GM21619 (cell line): ENCODE results near the gene XDH.
A peak's percentile ranks its signal among the peaks of the same experiment; 100 is the strongest.

Experiments used
- ATAC-seq: cut with Tn5 transposase; IDR thresholded peaks from one replicate; pipeline ENCODE4 v1.9.1; 2021; ENCODE audit not compliant: unreplicated experiment

The XDH gene

DNA sequence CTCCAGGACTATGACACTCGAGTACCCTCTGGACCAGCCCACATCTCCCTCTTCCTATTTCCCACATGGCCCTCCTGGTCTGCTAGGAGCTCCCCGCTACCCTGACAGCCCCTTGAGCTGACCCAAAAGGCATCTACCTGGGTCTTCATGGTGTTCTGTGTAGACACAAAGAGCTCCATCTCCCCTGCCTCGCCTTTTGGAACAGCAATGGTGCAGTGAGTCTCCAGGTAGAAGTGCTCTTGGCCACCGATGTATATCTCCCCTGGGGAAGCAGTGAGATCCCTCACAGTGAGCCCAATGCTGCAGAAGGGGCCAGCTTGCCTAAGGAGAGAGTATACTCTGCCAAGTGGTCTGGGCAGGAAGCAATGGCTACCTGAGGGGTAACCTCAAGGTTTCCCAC, 47.8 kb downstream of the XDH start:
- ATAC-seq, result no peak

GRCh38 chr2:31365834-31366505, 48.6 kb downstream of the XDH start:
- ATAC-seq, result no peak

- ATAC-seq, result no peak
Measured at GRCh38 chr2:31365348-31365747, 49.2 kb downstream of the XDH start.

DNA sequence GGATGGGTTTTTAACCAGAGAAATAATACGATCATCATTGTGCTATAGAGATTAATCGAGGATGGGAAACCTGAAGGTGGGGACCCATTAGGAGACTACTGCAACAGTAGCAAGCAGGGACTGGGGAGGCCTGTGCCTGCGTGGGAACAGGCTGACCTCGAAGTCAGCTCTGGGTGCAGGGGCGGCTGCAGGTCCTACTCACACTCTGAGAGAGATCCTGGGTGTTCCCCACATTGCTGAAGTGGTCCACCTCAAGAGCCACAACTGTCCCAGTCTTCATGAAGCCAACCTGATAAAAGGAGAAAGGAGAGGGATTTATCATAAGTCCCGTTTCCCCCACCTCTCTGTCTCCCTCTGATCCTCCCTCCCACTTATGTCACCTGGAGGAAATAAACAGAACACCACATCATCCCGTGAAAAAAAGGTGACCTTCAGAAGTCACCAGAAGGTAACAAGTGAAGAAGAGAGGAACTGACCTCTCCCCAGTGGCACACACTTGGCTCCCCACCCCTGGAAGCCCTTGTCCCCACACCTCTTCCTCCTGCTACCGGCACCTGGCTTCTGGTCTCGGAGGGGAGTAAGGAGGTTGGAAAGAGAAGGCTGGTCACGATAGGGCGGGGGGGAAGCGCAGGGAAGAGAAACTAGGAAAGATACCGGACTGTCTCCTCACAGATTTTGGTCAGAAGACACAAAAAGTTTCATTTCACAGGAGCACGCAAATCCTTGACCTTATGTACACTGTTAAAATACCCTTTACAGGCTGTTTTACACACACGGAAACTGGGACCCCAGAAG, 50.4 kb downstream of the XDH start:
- ATAC-seq, result no peak

GRCh38 chr2:31362581-31362980, 52.0 kb downstream of the XDH start:
- ATAC-seq, result no peak

DNA sequence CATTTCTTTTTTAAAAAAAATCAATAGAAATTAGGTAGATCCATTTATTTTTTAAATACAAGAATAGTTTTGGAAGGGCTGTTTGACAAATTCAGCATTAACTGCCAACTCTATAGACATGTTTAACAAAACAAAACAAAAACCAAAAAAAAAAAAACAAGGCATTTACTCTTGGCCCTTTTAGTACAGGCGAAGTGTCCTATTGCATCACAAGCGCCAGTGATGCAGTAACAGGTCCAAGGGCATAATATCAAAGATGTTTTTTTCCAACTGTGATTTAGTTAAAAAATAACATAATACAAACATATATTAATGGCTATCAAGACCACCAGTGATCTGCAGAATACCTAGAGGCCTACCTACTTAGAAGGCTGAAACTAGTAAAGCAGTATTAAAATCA, 55.3 kb downstream of the XDH start:
- no peak for ATAC-seq

DNA sequence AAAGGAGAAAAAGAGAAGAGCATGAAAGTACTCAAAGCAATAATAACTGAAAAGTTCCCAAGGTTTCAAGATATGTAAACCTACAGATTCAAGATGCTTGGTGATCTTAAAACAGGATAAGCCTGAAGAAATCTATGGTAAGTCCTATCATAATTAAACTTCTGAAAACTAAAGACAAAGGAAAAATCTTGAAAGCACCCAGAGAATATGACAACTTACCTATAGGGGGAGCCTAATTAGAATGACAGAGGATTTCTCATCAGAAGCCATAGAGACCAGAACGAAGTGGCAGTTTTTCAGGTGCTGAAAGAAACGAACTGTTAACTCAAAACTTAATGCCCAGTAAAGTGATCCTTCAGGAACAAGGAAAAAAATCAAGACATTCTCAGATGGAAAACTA, 59.7 kb downstream of the XDH start:
- no peak for ATAC-seq

DNA sequence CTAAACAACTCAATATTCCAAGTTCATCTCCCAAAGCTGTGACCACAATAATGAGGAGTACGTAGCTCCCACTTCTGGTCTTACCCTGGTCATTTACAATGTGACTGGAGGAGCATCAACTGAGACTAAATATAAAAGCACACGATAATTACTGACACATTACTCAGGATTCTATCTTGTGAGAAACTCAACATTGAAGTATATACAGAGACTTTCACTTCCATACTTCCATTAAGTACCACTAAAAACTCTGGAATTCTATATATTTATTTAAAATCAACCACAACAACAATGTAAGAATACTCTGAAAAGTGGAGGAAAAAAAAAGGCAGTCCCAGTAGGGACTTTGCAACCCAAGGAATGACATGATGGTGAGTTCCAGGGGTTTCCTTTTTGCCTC, 61.4 kb downstream of the XDH start:
- ATAC-seq, result no peak

DNA sequence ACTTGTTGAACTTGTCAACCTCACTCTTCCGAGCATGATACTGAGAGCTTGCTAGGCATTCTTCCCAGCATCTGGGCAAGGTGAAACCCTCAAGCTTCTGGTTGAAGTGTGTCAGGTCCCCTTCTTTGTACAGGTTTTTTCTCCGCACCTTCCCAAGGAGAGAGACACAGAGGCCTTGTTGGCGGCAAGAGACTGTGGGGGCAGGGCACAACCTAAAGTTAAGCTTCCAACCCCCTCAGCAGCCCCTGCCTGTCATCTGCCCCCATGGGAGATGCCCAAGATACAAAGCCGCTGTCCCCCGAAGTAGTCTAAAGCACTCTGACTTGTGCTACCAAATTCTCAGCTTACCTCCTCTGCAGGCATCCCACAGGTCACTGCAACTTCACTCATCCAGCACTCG, 64.9 kb downstream of the XDH start:
- ATAC-seq, result no peak

GRCh38 chr2:31349160-31349559, 65.4 kb downstream of the XDH start:
- ATAC-seq, result no peak

- ATAC-seq, result no peak
Measured at GRCh38 chr2:31348618-31349017, 65.9 kb downstream of the XDH start.

- no peak for ATAC-seq
Measured at GRCh38 chr2:31347750-31348149, 66.8 kb downstream of the XDH start.

- no peak for ATAC-seq
Measured at GRCh38 chr2:31347319-31347718, 67.2 kb downstream of the XDH start.

- no peak for ATAC-seq
Measured at GRCh38 chr2:31344447-31344846, 70.1 kb downstream of the XDH start.

- ATAC-seq, result no peak
Measured at GRCh38 chr2:31341351-31341750, 73.2 kb downstream of the XDH start.

- ATAC-seq, result no peak
Measured at GRCh38 chr2:31339696-31340095, 74.8 kb downstream of the XDH start.

GRCh38 chr2:31337860-31338259, 76.7 kb downstream of the XDH start:
- no peak for ATAC-seq

DNA sequence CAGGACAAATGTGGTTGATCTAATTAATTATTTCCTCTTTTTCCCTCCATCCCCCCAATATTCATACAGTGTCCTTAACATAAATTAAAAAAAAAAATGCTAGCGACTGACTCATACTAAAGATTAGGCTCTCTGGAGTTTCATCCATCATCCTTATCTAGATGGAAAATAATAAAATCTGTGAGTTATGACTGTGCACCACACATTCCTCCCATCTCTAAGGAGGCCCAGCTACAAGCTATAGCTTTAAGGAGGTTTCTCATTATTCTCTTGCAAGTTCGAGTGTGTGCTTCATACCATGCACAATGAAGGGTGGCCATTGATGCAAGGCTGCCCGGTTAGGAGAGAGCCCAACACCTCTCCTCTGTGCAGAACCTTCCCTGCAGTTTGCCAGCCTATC, 77.3 kb downstream of the XDH start:
- ATAC-seq, result no peak

DNA sequence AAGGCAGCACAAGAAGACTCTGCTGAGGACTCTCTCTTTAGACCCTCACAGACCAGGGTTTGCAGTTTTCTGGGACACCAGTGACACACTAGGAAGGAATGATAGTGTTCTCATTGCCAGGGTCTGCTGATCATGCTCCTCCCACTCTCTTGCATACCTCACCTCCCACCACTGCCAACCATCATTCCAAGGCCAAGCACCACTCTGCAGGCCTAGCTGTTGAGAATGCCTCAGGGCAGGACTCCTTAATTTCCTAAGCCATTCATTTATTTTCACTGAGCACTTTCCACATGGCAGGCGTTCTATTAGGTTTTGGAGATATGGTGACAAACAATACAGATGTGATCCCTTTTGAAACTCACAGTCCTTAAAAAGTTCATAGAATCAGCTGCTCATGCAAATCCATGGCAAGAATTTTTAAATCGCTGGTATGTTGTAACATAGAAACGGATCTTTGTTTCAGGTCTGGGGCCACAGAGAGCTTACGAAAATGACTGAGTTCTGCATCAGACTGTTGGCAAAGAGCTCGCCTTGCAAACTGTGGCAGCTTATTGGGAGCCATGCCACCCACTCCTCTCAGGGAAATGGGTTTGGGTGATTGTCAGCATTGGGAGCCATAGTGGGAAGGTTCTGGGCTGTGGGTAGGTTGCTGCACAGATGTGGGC, 78.5 kb downstream of the XDH start:
- no peak for ATAC-seq

DNA sequence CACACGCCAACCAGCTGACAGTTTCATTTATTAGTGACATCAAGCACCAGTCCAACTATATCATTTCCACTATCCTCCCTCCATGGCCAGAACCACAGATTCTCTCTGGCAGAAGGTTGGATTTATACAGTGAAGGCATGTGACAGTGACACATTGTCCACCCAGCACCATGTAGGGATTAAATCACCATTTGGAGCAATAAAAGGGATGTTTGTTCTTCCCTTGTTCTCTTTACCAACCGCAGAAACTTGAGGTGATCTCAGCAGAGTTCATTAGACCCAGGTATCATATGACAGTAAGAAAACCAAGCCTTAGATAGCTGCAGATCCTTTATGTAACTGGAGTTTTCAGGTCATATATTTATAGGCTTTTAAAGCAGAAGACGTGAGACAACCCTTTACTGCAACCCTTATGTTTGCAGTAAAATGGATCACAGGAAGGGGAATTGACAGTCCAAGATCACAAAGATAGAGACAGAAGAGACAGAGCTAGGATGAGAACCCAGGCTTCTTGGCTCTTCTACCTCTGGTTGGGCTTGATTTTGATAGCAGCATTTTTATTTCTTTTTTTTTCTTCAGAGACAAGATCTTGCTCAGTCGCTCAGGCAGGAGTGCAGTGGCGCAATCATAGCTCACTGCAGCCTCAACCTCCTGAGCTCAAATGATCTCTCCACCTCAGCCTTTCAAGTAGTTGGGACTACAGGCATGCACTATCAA, 80.1 kb downstream of the XDH start:
- ATAC-seq, result no peak

GRCh38 chr2:31333527-31334183, 80.9 kb downstream of the XDH start:
- peak; percentile 93 for ATAC-seq
